Stomach (tissue), 9 donors: ENCODE data around the gene GRAMD2B. TPM values are rescaled to one million over a fixed set of nuclear protein-coding genes. Genes with fewer than 3 reads are reported as not detected.

Source experiments
- DNase-seq, 2 donors: peaks; one replicate each; pipeline versions ENCODE4 v3.0.0 to v3.0.0-alpha.2; 2013 to 2019
- H3K27ac ChIP-seq, 5 donors: fragments of 200-600 bp in 4 of 5; sonication (generic) in 4 of 5; one replicate each; pipeline ENCODE4 v1.5.1; 2013 to 2019; ENCODE audit warnings: mild to moderate bottlenecking in 1 of 5, moderate library complexity in 1 of 5
- H3K27me3 ChIP-seq, 3 donors: fragments of 200-600 bp; sonication (generic); one replicate each; pipeline ENCODE4 v1.5.1; 2017 to 2019; ENCODE audit warnings: mixed run types in 1 of 3
- H3K36me3 ChIP-seq, 4 donors: fragments of 200-600 bp; sonication (generic); 1 replicate in 3 of 4; 2 replicates in 1 of 4; pipeline ENCODE4 v1.5.1; 2016 to 2019
- H3K4me1 ChIP-seq, 4 donors: fragments of 200-600 bp; sonication (generic); one replicate each; pipeline ENCODE4 v1.5.1; 2016 to 2019
- H3K4me3 ChIP-seq, 4 donors: fragments of 200-600 bp; sonication (generic) in 3 of 4; one replicate each; pipeline ENCODE4 v1.5.1; 2016 to 2019; ENCODE audit warnings: mild to moderate bottlenecking in 1 of 4
- H3K9me3 ChIP-seq, 4 donors: fragments of 200-600 bp; sonication (generic); one replicate each; pipeline ENCODE4 v1.5.1; 2016 to 2019
- CTCF ChIP-seq, 7 experiments: fragments of 450-650 bp in 4 of 7; fragments of 200-600 bp in 3 of 7; sonication (generic) in 3 of 7; IDR thresholded peaks; one replicate each; pipeline ENCODE4 v1.5.1; 2016 to 2019; ENCODE audit warnings: antibody characterized with exemption in 7 of 7, control low read depth in 2 of 7, mild to moderate bottlenecking in 1 of 7
- EP300 ChIP-seq: sonication (generic); formaldehyde crosslinking; IDR thresholded peaks from one replicate; pipeline ENCODE4 v1.6.1; 2017; ENCODE audit warnings: antibody characterized with exemption
- POLR2A ChIP-seq, 4 donors: fragments of 450-650 bp; IDR thresholded peaks; one replicate each; pipeline ENCODE4 v1.6.1; 2016; ENCODE audit warnings: antibody characterized with exemption in 4 of 4, control low read depth in 2 of 4, mild to moderate bottlenecking in 1 of 4, moderate library complexity in 1 of 4
- POLR2AphosphoS5 ChIP-seq, 3 donors: sonication (generic); formaldehyde crosslinking; IDR thresholded peaks; one replicate each; pipeline ENCODE4 v1.6.1; 2016; ENCODE audit warnings: antibody characterized with exemption in 3 of 3
- WGBS, 5 donors: extraction: QIAGEN DNeasy Blood & Tissue Kit in 3 of 5; methylation state at CpG; one replicate each; pipeline versions ENCODE4 v1.1.5 to v1.1.7; 2013 to 2018; 5-methylcytosine and 5-hydroxymethylcytosine counted together
- intact Hi-C: fragments of 100-400 bp; cut with DNase I; formaldehyde crosslinking; loops from one replicate; pipeline ENCODE4 v1.15.1; 2023; ENCODE audit warnings: low total_unique reads
- polyA plus RNA-seq, 3 donors: library from polyadenylated mRNA; stranded (reverse); fragments of 200-250 nt; gene quantifications; one replicate each; pipeline ENCODE4 v1.2.3, GENCODE V29; 2013
- total RNA-seq, 5 donors: library from RNA; depleted of rRNA; stranded (reverse); fragments of >200 nt; gene quantifications; one replicate each; pipeline versions ENCODE4 v1.1.0 to v1.2.3, GENCODE V29; 2014 to 2016
- donor health status: healthy with polysubstance abuse.
- donor health status: Bipolar disorder and iron deficiency.
- donor health status: healthy.

The GRAMD2B gene
- total and polyA plus RNA-seq, 8 donors: 5.7 to 69.6 (median 23.7) TPM

GRCh38 chr5:126492939-126493338, 69.7 kb downstream of the GRAMD2B start:
- Histone ChIP-seq H3K27me3 (no peaks in the 10 kb centered on the region), H3K4me3 (no peak overlapping the region), H3K4me1 (peaks cover 0 to 19% (median 8%) of the 10 kb centered on the region in 4 donors), H3K36me3 (peaks cover 33 to 70% (median 63%) of the 10 kb centered on the region in 4 donors), H3K9me3 (no peaks in the 10 kb centered on the region), H3K27ac (no peak overlapping the region)
- 71 to 84% (median 77%) methylated on average over 8 of the region's 8 CpGs for WGBS, 5 donors
- intact Hi-C loops: no loop called here
- no peak for DNase-seq
- no peak for TF ChIP-seq POLR2A (IDR thresholded peaks at IDR 0.05)
- TF ChIP-seq CTCF (IDR thresholded peaks at IDR 0.05): no peak
- no peak for TF ChIP-seq POLR2AphosphoS5 (IDR thresholded peaks at IDR 0.05)
- no peak for TF ChIP-seq EP300

GRCh38 chr5:126494393-126494792, 71.2 kb downstream of the GRAMD2B start:
- no peak overlapping the region for H3K4me3 ChIP-seq
- peaks cover 0 to 5% (median under 1%) of the 10 kb centered on the region in 4 donors for H3K4me1 ChIP-seq
- no peaks in the 10 kb centered on the region for H3K27me3 ChIP-seq
- no peak overlapping the region for H3K27ac ChIP-seq
- no peaks in the 10 kb centered on the region for H3K9me3 ChIP-seq
- peaks cover 24 to 56% (median 49%) of the 10 kb centered on the region in 4 donors for H3K36me3 ChIP-seq
- TF ChIP-seq EP300 (no peak), CTCF (IDR thresholded peaks at IDR 0.05) (no peak), POLR2AphosphoS5 (IDR thresholded peaks at IDR 0.05) (no peak), POLR2A (IDR thresholded peaks at IDR 0.05) (no peak)
- intact Hi-C loops: no loop called here
- WGBS, 5 donors: 92 to 98% (median 96%) methylated on average over 3 of the region's 3 CpGs
- DNase-seq: no peak

- no peaks in the 10 kb centered on the region for H3K9me3 ChIP-seq
- H3K27ac ChIP-seq: no peak overlapping the region
- H3K4me1 ChIP-seq: peaks cover 0 to 4% (median 0%) of the 10 kb centered on the region in 4 donors
- no peak for DNase-seq
- intact Hi-C loops: no loop called here
- no peak overlapping the region for H3K4me3 ChIP-seq
- no peaks in the 10 kb centered on the region for H3K27me3 ChIP-seq
- TF ChIP-seq CTCF (IDR thresholded peaks at IDR 0.05) (no peak), POLR2AphosphoS5 (IDR thresholded peaks at IDR 0.05) (no peak), POLR2A (IDR thresholded peaks at IDR 0.05) (no peak), EP300 (no peak)
- H3K36me3 ChIP-seq: peaks cover 12 to 25% (median 17%) of the 10 kb centered on the region in 4 donors
- 79 to 86% (median 84%) methylated on average over 5 of the region's 5 CpGs for WGBS, 5 donors
These were observed 74.3 kb downstream of the GRAMD2B start for GRCh38 chr5:126497506-126497905.

- TF ChIP-seq POLR2AphosphoS5 (IDR thresholded peaks at IDR 0.05) (no peak), EP300 (no peak), POLR2A (IDR thresholded peaks at IDR 0.05) (no peak), CTCF (IDR thresholded peaks at IDR 0.05) (no peak)
- DNase-seq: no peak
- H3K36me3 ChIP-seq: peaks cover 3 to 7% (median 5%) of the 10 kb centered on the region in 4 donors
- H3K27me3 ChIP-seq: no peaks in the 10 kb centered on the region
- no peak overlapping the region for H3K4me3 ChIP-seq
- intact Hi-C loops: no loop called here
- H3K4me1 ChIP-seq: peaks cover 6 to 15% (median 9%) of the 10 kb centered on the region in 4 donors
- no peaks in the 10 kb centered on the region for H3K9me3 ChIP-seq
- 68 to 83% (median 82%) methylated on average over 2 of the region's 2 CpGs for WGBS, 5 donors
- H3K27ac ChIP-seq: no peak overlapping the region
These were observed 76.1 kb downstream of the GRAMD2B start for GRCh38 chr5:126499278-126499677.
